Bronchial smooth muscle cell (primary cell): ENCODE data around the gene GRIN3A. TPM values are rescaled to one million over a fixed set of nuclear protein-coding genes. Genes with fewer than 3 reads are reported as not detected.

ENCODE experiments used
- total RNA-seq: library from RNA; depleted of rRNA; stranded (reverse); fragments of >200 nt; gene quantifications from 2 replicates; pipeline ENCODE4 v1.2.1, GENCODE V29; 2014

Gene GRIN3A
- not detected in 2 replicates for total RNA-seq

GRCh38 chr9:101738566-101739183 is at the start of gene GRIN3A:
Gene GRIN3A (minus strand): TSS chr9:101738647. CDS start chr9:101737979, 668 bp downstream.

GRCh38 chr9:101594796-101595195 is 143.7 kb downstream of the GRIN3A start, which contains the start of gene PPP3R2:
Gene PPP3R2 (minus strand): TSS chr9:101594969. CDS start chr9:101594921, 48 bp downstream.

GRCh38 chr9:101533334-101534204 is 204.9 kb downstream of the GRIN3A start, which contains the start of gene RNF20:
Gene RNF20 (plus strand): TSS chr9:101533853. CDS start chr9:101535424, 1,571 bp downstream.

Other genes with a start within 250 kb of the GRIN3A start
- 31.7 and 45.4 TPM in 2 replicates for gene RNF20, start 204.8 kb downstream of the GRIN3A start, total RNA-seq
- gene PPP3R2, start 143.7 kb downstream of the GRIN3A start, total RNA-seq, result 0.09 TPM in 1 of 2 replicates, not detected in the other